Endothelial cell of umbilical vein (primary cell): ENCODE measurements around the gene HP1BP3. TPM values are rescaled to one million over a fixed set of nuclear protein-coding genes. Genes with fewer than 3 reads are reported as not detected.

Source experiments
- BruUV-seq: library from RNA; stranded (reverse); fragments of 400-500 nt; replicated peaks from 2 replicates; lab custom pipeline; 2021; lab: Mats Ljungman, UMichigan
- CTCF ChIA-PET: fragments of 300-600, 350-600 bp; sonication (Branson Sonifier 250); formaldehyde crosslinking; loops from one replicate; lab custom pipeline; 2021; ENCODE audit warnings: antibody characterized with exemption, inconsistent platforms; lab: Charles Lee
- POLR2A ChIA-PET: fragments of 300-600, 350-600 bp; sonication (Branson Sonifier 250); formaldehyde crosslinking; loops from one replicate; lab custom pipeline; 2021; ENCODE audit warnings: antibody characterized with exemption, inconsistent platforms; lab: Charles Lee
- DNase-seq: peaks from one replicate; pipeline ENCODE4 v3.0.0-alpha.2; 2011; ENCODE audit warnings: low read depth, low spot score
- FAIRE-seq: peaks from 2 replicates; lab custom pipeline; 2011; peaks lifted over from hg19 to GRCh38; lab: Jason Lieb, UNC
- H2AFZ ChIP-seq: 2 replicates; pipeline ENCODE4 v1.6.0; 2012; ENCODE audit warnings: low read depth, low read length, control low read depth, inconsistent platforms
- H3K27ac ChIP-seq: 2 replicates; pipeline ENCODE4 v1.5.1; 2011; ENCODE audit warnings: low read depth, mild to moderate bottlenecking, control low read depth, low read length, moderate library complexity; ENCODE audit not compliant: insufficient read depth
- H3K27me3 ChIP-seq, 2 experiments: 2 replicates each; pipeline versions ENCODE4 v1.6.0 to v1.6.1; 2011; ENCODE audit warnings: low read length in 2 of 2, mixed read lengths in 1 of 2; ENCODE audit not compliant: control insufficient read depth in 2 of 2, insufficient read depth in 2 of 2
- H3K36me3 ChIP-seq, 2 experiments: 2 replicates in 1 of 2; 3 replicates in 1 of 2; pipeline ENCODE4 v1.5.1; 2011; ENCODE audit warnings: low read length in 2 of 2, mild to moderate bottlenecking in 1 of 2, moderate library complexity in 1 of 2; ENCODE audit not compliant: control insufficient read depth in 2 of 2, insufficient read depth in 2 of 2; ENCODE audit errors: extremely low read depth in 1 of 2
- H3K4me1 ChIP-seq: 3 replicates; pipeline ENCODE4 v1.5.1; 2011; ENCODE audit warnings: mild to moderate bottlenecking, low read length; ENCODE audit not compliant: control insufficient read depth, insufficient read depth; ENCODE audit errors: extremely low read depth
- H3K4me2 ChIP-seq: 2 replicates; pipeline ENCODE4 v1.6.1; 2011; ENCODE audit warnings: low read length, control low read depth, mixed read lengths; ENCODE audit not compliant: insufficient read depth
- H3K4me3 ChIP-seq, 3 experiments: fragments of 200-600 bp in 1 of 3; sonication (generic), shearing (Covaris generic) in 1 of 3; replicated peaks in 1 of 3; 2 replicates each; pipeline ENCODE4 v1.5.1; 2011 to 2016; ENCODE audit warnings: control low read depth in 3 of 3, low read length in 3 of 3, mild to moderate bottlenecking in 2 of 3, inconsistent platforms in 1 of 3, low read depth in 1 of 3, moderate library complexity in 1 of 3; ENCODE audit not compliant: insufficient read depth in 1 of 3
- H3K79me2 ChIP-seq: 2 replicates; pipeline ENCODE4 v1.6.0; 2012; ENCODE audit warnings: low read length, inconsistent platforms; ENCODE audit not compliant: control insufficient read depth, insufficient read depth
- H3K9ac ChIP-seq: replicated peaks from 2 replicates; pipeline ENCODE3; 2011; ENCODE audit warnings: low read length, control low read depth; ENCODE audit not compliant: insufficient read depth; ENCODE audit errors: extremely low read depth
- H3K9me1 ChIP-seq: replicated peaks from 3 replicates; pipeline ENCODE4 v1.6.0; 2011; ENCODE audit warnings: mild to moderate bottlenecking, low read length; ENCODE audit not compliant: control insufficient read depth, insufficient read depth; ENCODE audit errors: extremely low read depth
- H3K9me3 ChIP-seq: replicated peaks from 2 replicates; pipeline ENCODE4 v1.5.1; 2012; ENCODE audit warnings: low read length, inconsistent platforms; ENCODE audit not compliant: control insufficient read depth, insufficient read depth
- H4K20me1 ChIP-seq: replicated peaks from 2 replicates; pipeline ENCODE3; 2011; ENCODE audit warnings: mild to moderate bottlenecking, low read length; ENCODE audit not compliant: control insufficient read depth, insufficient read depth; ENCODE audit errors: extremely low read depth
- CTCF ChIP-seq, 2 donors: IDR thresholded peaks; 1 replicate in 1 of 2; 2 replicates in 1 of 2; pipeline ENCODE4 v1.5.1; 2011; ENCODE audit warnings: low read length in 2 of 2, mild to moderate bottlenecking in 2 of 2, moderate library complexity in 2 of 2, control low read depth in 1 of 2, inconsistent platforms in 1 of 2, low read depth in 1 of 2; ENCODE audit not compliant: insufficient read depth in 1 of 2; ENCODE audit errors: extremely low read depth in 1 of 2
- FOS ChIP-seq: IDR thresholded peaks from 2 replicates; pipeline ENCODE4 v1.6.1; 2011; ENCODE audit warnings: mild to moderate bottlenecking, low read length, moderate library complexity, borderline replicate concordance; ENCODE audit not compliant: insufficient read depth
- GATA2 ChIP-seq: IDR thresholded peaks from 2 replicates; pipeline ENCODE4 v1.7.0; 2011; ENCODE audit warnings: low read depth, mild to moderate bottlenecking, moderate library complexity, mixed read lengths, low read length; ENCODE audit not compliant: insufficient read length, insufficient read depth
- MAX ChIP-seq: IDR thresholded peaks from 2 replicates; pipeline ENCODE4 v1.6.1; 2011; ENCODE audit not compliant: insufficient read depth, insufficient read length
- MYC ChIP-seq: IDR thresholded peaks from one replicate; pipeline ENCODE4 v1.6.1; 2011; ENCODE audit warnings: mild to moderate bottlenecking, low read depth, low read length
- POLR2A ChIP-seq: IDR thresholded peaks from 2 replicates; pipeline ENCODE4 v1.6.1; 2012; ENCODE audit warnings: low read depth, mild to moderate bottlenecking, control low read depth, low read length
- POLR2AphosphoS5 ChIP-seq: IDR thresholded peaks from 2 replicates; pipeline ENCODE4 v1.6.1; 2012; ENCODE audit warnings: low read depth, mild to moderate bottlenecking, control low read depth, low read length, moderate library complexity; ENCODE audit not compliant: insufficient read depth
- dilution Hi-C: fragments of 300-500 bp; cut with MboI; formaldehyde crosslinking; loops from one replicate; pipeline ENCODE4 v1.15.0; 2019; ENCODE audit warnings: low sequenced_read_pairs; ENCODE audit not compliant: extremely low pct_ligation_motif_present
- intact Hi-C: fragments of 100-400 bp; cut with micrococcal nuclease; formaldehyde crosslinking; loops from one replicate; pipeline ENCODE4 v1.10.0; 2022
- polyA plus RNA-seq, 4 experiments: library from polyadenylated mRNA; depleted of rRNA in 3 of 4; stranded (reverse) in 3 of 4; unstranded in 1 of 4; fragments of >200 nt; gene quantifications; 2 replicates each; pipeline versions ENCODE4 v1.2.1 to v1.2.3, GENCODE V29; 2011 to 2012; ENCODE audit warnings: missing spikeins in 1 of 4
- total RNA-seq: library from RNA; stranded (reverse); gene quantifications from 2 replicates; pipeline ENCODE4 v1.2.3, GENCODE V29; 2021

The HP1BP3 gene
- total and polyA plus RNA-seq, 2 donors (not counting 3 experiments of a cell fraction or from before 2014, with no cell fraction given), result 87.2 to 231 TPM

DNA sequence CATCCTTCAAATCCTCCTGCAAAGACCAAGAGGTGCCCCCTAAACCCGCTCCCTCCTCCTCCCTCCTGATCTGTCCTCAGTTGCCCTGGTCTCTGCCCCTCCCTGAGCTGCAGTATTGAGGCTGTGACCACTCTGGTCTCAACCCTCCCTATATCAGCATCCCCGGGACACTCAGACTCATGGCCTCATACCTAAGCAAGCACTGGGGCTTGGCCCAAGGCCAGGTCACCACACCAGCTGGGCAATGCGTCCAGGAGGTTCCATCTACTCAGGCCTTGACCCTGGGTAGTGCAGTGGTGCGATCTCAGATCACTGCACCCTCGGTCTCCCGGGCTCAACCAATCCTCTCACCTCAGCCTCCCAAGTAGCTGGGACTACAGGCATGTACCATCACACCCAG, 79.0 kb downstream of the HP1BP3 start:
- H3K27me3 ChIP-seq, result no peaks in the 10 kb centered on the region
- intact Hi-C loops, result no loop called here

More for the DNA sequence above, 79.0 kb downstream of the HP1BP3 start:
- CTCF ChIA-PET, result interaction anchor here (0.8 to 3.3 kb wide), 4 partner anchors 10 to 33 kb away, joined by 4 to 18 read pairs (median 4); partner anchors contain the start of gene KIF17
- Histone ChIP-seq H3K36me3 (no peaks in the 10 kb centered on the region), H4K20me1 (no peaks in the 10 kb centered on the region), H3K27ac (no peak overlapping the region), H2AFZ (no peak overlapping the region), H3K79me2 (no peaks in the 10 kb centered on the region), H3K4me1 (no peaks in the 10 kb centered on the region), H3K9me1 (no peaks in the 10 kb centered on the region), H3K4me3 (no peak overlapping the region), H3K9ac (no peak overlapping the region), H3K9me3 (no peaks in the 10 kb centered on the region), H3K4me2 (no peak overlapping the region)
- TF ChIP-seq POLR2A (no peak), MAX (no peak), GATA2 (no peak), CTCF (IDR thresholded peaks at IDR 0.05; ENCODE audit: extremely low read depth in 1 of 2, insufficient read depth in 1 of 2, low read depth in 1 of 2, low read length in 2 of 2) (no peak), POLR2AphosphoS5 (no peak), FOS (no peak), MYC (no peak)
- no peak for FAIRE-seq
- dilution Hi-C loops, result no loop called here
- BruUV-seq, result no TSS peak
- POLR2A ChIA-PET, result interaction anchor here (0.7 kb wide), 1 partner anchor 9 kb away, joined by 3 read pairs; no protein-coding TSS in a partner anchor
- DNase-seq, result no peak
